ENCODE results near the gene STUM.

Gene STUM

GRCh38 chr1:226553924-226554282 is 5.3 kb downstream of the STUM start:
- TF ChIP-seq, protein P1, sequence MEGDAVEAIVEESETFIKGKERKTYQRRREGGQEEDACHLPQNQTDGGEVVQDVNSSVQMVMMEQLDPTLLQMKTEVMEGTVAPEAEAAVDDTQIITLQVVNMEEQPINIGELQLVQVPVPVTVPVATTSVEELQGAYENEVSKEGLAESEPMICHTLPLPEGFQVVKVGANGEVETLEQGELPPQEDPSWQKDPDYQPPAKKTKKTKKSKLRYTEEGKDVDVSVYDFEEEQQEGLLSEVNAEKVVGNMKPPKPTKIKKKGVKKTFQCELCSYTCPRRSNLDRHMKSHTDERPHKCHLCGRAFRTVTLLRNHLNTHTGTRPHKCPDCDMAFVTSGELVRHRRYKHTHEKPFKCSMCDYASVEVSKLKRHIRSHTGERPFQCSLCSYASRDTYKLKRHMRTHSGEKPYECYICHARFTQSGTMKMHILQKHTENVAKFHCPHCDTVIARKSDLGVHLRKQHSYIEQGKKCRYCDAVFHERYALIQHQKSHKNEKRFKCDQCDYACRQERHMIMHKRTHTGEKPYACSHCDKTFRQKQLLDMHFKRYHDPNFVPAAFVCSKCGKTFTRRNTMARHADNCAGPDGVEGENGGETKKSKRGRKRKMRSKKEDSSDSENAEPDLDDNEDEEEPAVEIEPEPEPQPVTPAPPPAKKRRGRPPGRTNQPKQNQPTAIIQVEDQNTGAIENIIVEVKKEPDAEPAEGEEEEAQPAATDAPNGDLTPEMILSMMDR (IDR thresholded peaks at IDR 0.05; ENCODE audit: control extremely low read depth, extremely low read depth, low read depth, missing control alignments): no peak
- DNase-seq (ENCODE audit: extremely low spot score): no peak
- POLR2A ChIA-PET: no interaction called here
- CTCF ChIA-PET: no interaction called here

- POLR2A ChIA-PET: no interaction called here
- CTCF ChIA-PET: interaction anchor here (1.3 kb wide), 1 partner anchor 11 kb away, joined by 3 read pairs; no protein-coding TSS in a partner anchor
- no peak for DNase-seq (ENCODE audit: extremely low spot score)
- TF ChIP-seq, protein P1 (IDR thresholded peaks at IDR 0.05; ENCODE audit: control extremely low read depth, extremely low read depth, low read depth, missing control alignments): no peak
These were observed 6.5 kb downstream of the STUM start for GRCh38 chr1:226555092-226555491.

DNA sequence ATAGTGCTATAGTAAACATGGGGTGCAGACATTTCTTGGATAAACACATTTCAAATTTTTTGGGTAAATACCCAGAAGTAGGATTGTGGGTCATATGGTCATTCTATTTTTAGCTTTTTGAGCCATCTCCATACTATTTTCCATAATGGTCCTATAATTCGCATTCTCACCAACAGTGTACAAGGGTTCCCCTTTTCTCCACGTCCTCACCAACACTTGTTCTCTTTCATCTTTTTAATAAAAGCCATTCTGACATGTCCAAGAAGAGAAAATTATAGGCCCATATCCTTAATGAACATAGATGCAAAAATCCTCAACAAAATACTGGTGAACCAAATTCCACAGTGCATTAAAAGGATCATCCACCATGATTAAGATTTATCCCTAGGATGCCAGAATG is 8.9 kb downstream of the STUM start:
- TF ChIP-seq, protein P1 (IDR thresholded peaks at IDR 0.05; ENCODE audit: control extremely low read depth, extremely low read depth, low read depth, missing control alignments): no peak
- ChIA-PET POLR2A (no interaction called here), CTCF (no interaction called here)
- no peak for DNase-seq (ENCODE audit: extremely low spot score)

DNA sequence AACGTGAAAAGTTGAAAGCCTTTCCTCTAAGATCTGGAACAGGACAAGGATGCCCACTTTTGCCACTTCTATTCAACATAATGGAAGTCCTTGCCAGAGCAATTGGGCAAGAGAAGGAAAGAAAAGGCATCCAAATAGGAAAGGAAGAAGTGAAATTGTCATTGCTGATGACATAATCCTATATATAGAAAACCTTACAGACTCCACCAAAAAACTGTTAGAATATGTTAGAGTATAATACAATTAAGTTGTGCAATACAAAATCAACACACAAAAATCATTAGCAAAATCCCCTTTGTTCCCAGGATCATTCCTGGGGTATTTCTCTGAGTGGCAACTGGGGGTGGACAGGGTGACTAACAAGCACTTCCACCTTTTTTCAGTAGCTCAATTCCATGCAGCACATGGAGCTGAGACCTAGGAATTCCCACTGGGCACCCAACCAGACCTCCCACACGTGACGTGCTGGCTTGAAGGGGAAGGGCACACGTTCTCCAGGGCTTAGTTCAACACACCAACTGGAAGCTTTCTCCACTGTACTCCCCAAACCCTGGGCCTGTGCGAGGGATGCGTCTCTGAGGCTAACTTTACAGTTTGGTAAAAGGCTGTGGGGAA is 9.6 kb downstream of the STUM start:
- CTCF ChIA-PET: no interaction called here
- POLR2A ChIA-PET: no interaction called here
- DNase-seq (ENCODE audit: extremely low spot score): no peak
- TF ChIP-seq, protein P1 (IDR thresholded peaks at IDR 0.05; ENCODE audit: control extremely low read depth, extremely low read depth, low read depth, missing control alignments): no peak

DNA sequence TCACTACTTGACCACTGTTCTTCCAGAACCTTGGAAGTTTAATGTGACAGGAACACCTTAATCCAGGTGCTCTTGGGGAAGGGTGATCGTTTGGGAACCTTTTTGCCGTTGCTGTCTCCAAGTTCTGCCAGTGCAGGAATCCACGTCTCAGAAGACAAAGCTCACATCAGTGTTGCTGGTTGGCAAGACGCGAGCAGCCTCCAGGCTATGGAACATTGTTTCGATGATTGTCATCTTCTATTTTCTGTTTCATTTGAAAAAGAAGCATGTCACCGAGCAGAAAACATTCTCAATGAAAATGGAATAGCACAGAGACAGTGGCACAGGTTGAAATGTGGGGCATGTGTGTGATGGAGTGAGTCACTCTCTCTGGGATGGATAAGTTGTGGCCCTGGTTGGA is 11.7 kb downstream of the STUM start:
- no peak for DNase-seq (ENCODE audit: extremely low spot score)
- TF ChIP-seq, protein P1 (IDR thresholded peaks at IDR 0.05; ENCODE audit: control extremely low read depth, extremely low read depth, low read depth, missing control alignments): no peak
- ChIA-PET CTCF (interaction anchor here (1.6 kb wide), 1 partner anchor 14 kb away, joined by 4 read pairs; no protein-coding TSS in a partner anchor), POLR2A (no interaction called here)

GRCh38 chr1:226562989-226563388 is 14.4 kb downstream of the STUM start:
- ChIA-PET CTCF (interaction anchor here (1.5 kb wide), 1 partner anchor 18 kb away, joined by 4 read pairs; no protein-coding TSS in a partner anchor), POLR2A (no interaction called here)
- TF ChIP-seq, protein P1 (IDR thresholded peaks at IDR 0.05; ENCODE audit: control extremely low read depth, extremely low read depth, low read depth, missing control alignments): no peak
- no peak for DNase-seq (ENCODE audit: extremely low spot score)

Data from GM10248 (cell line).